HL-60 (cell line): ENCODE data around the gene CSRNP3.

Experiments used
- DNase-seq, 2 experiments: peaks; one replicate each; pipeline ENCODE4 v3.0.0-alpha.2; 2010 to 2020; ENCODE audit warnings: low read depth in 1 of 2, low spot score in 1 of 2
- H3K27ac ChIP-seq: fragments of 250-450 bp; sonication (Bioruptor Pico); replicated peaks from 2 replicates; pipeline ENCODE4 v1.5.1; 2020; ENCODE audit warnings: mild to moderate bottlenecking, moderate library complexity
- H3K27me3 ChIP-seq: fragments of 250-450 bp; sonication (Bioruptor Pico); 2 replicates; pipeline ENCODE4 v1.5.1; 2021; ENCODE audit warnings: mild to moderate bottlenecking, moderate library complexity; ENCODE audit not compliant: insufficient read depth, poor library complexity, severe bottlenecking
- H3K4me3 ChIP-seq: replicated peaks from 2 replicates; pipeline ENCODE4 v1.5.1; 2011; ENCODE audit warnings: mild to moderate bottlenecking, control low read depth, low read length; ENCODE audit not compliant: insufficient read depth
- GABPA ChIP-seq: IDR thresholded peaks from 2 replicates; pipeline ENCODE4 v1.6.1; 2012; ENCODE audit warnings: low read depth
- POLR2AphosphoS5 ChIP-seq: IDR thresholded peaks from 2 replicates; pipeline ENCODE4 v1.6.1; 2012; ENCODE audit warnings: low read depth
- SPI1 ChIP-seq: IDR thresholded peaks from 2 replicates; pipeline ENCODE4 v1.6.1; 2012; ENCODE audit warnings: low read depth, mild to moderate bottlenecking, borderline replicate concordance
- TF ChIP-seq, protein P1 (sequence below): IDR thresholded peaks from 2 replicates; pipeline ENCODE4 v1.6.1; 2012; ENCODE audit warnings: low read depth; ENCODE audit not compliant: insufficient replicate concordance
- TF ChIP-seq, protein P2 (sequence below): IDR thresholded peaks from one replicate; pipeline ENCODE4 v1.5.1; 2011; ENCODE audit warnings: low read length, control low read depth, inconsistent platforms; ENCODE audit not compliant: insufficient read depth

The CSRNP3 gene

DNA sequence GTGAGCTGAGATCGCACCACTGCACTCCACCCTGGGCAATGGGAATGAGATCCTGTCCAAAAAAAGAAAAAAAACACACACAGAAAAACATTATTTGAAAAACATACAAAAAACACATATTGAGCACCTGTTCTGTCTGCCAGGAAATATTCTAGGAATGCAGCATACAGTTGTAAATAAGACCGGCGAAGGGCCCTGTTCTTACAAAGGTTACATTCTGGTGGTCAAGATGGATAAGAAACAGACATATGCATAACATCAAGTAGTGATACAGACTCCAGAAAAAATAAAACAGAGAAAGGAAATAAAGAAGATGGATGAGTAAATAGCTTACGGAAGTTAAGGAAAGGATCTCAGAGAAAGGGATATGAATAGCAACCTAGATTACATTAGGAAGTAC is 164.8 kb downstream of the CSRNP3 start:
- Histone ChIP-seq H3K4me3 (no peak overlapping the region), H3K27ac (no peak overlapping the region), H3K27me3 (no peaks in the 10 kb centered on the region)
- TF ChIP-seq, protein P1, sequence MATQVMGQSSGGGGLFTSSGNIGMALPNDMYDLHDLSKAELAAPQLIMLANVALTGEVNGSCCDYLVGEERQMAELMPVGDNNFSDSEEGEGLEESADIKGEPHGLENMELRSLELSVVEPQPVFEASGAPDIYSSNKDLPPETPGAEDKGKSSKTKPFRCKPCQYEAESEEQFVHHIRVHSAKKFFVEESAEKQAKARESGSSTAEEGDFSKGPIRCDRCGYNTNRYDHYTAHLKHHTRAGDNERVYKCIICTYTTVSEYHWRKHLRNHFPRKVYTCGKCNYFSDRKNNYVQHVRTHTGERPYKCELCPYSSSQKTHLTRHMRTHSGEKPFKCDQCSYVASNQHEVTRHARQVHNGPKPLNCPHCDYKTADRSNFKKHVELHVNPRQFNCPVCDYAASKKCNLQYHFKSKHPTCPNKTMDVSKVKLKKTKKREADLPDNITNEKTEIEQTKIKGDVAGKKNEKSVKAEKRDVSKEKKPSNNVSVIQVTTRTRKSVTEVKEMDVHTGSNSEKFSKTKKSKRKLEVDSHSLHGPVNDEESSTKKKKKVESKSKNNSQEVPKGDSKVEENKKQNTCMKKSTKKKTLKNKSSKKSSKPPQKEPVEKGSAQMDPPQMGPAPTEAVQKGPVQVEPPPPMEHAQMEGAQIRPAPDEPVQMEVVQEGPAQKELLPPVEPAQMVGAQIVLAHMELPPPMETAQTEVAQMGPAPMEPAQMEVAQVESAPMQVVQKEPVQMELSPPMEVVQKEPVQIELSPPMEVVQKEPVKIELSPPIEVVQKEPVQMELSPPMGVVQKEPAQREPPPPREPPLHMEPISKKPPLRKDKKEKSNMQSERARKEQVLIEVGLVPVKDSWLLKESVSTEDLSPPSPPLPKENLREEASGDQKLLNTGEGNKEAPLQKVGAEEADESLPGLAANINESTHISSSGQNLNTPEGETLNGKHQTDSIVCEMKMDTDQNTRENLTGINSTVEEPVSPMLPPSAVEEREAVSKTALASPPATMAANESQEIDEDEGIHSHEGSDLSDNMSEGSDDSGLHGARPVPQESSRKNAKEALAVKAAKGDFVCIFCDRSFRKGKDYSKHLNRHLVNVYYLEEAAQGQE, result no peak
- no peak for TF ChIP-seq SPI1
- no peak for TF ChIP-seq GABPA
- TF ChIP-seq POLR2AphosphoS5, result no peak
- TF ChIP-seq, protein P2, sequence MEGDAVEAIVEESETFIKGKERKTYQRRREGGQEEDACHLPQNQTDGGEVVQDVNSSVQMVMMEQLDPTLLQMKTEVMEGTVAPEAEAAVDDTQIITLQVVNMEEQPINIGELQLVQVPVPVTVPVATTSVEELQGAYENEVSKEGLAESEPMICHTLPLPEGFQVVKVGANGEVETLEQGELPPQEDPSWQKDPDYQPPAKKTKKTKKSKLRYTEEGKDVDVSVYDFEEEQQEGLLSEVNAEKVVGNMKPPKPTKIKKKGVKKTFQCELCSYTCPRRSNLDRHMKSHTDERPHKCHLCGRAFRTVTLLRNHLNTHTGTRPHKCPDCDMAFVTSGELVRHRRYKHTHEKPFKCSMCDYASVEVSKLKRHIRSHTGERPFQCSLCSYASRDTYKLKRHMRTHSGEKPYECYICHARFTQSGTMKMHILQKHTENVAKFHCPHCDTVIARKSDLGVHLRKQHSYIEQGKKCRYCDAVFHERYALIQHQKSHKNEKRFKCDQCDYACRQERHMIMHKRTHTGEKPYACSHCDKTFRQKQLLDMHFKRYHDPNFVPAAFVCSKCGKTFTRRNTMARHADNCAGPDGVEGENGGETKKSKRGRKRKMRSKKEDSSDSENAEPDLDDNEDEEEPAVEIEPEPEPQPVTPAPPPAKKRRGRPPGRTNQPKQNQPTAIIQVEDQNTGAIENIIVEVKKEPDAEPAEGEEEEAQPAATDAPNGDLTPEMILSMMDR, result no peak
- DNase-seq, result no peak

DNA sequence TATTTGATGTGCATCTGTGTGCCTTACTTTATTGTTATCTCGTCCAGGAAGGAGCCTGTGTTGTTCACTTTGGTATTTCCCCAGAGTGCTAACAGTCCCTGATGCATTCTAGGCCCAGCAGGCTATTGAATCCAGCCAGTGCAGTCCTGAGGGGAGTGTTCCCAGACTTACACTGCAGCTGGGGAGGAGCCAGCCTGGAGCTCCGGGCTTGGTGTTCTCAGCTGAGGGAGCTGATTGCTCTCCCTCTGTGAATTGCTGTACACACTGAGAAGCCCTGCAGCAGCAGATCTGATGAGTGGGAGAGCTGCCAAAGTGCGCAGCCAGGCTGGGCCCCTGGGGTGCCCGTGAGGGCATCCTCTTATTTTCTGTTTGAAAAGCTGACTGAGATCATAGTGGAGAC is 165.4 kb downstream of the CSRNP3 start:
- TF ChIP-seq SPI1 (no peak), POLR2AphosphoS5 (no peak), GABPA (no peak)
- TF ChIP-seq, protein P2, result no peak
- TF ChIP-seq, protein P1, result no peak
- no peak for DNase-seq
- no peaks in the 10 kb centered on the region for H3K27me3 ChIP-seq
- H3K4me3 ChIP-seq, result no peak overlapping the region
- no peak overlapping the region for H3K27ac ChIP-seq

DNA sequence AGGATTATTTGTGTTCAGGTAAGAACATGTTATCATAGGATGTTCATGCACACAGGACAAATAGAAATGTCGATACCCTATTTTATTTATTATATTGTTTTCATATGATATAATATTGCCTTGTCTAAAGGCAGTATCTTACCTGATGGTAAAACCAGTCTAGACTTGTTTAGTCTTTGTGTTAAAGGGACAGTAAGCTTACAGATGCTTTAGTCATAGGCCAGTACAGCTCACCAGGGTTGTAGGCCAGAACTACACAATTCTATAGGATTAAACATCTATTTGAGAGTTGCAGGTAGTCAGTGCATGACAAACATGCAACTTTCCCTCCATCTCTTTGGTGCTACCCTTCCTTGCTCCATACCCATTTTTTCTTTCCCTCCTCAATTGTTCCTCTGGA is 166.0 kb downstream of the CSRNP3 start:
- DNase-seq, result no peak
- Histone ChIP-seq H3K4me3 (no peak overlapping the region), H3K27me3 (no peaks in the 10 kb centered on the region), H3K27ac (no peak overlapping the region)
- no peak for TF ChIP-seq SPI1
- TF ChIP-seq, protein P1, result no peak
- no peak for TF ChIP-seq POLR2AphosphoS5
- no peak for TF ChIP-seq GABPA
- TF ChIP-seq, protein P2, result no peak
